ENCODE measurements around the gene MAP2K4. TPM values are rescaled to one million over a fixed set of nuclear protein-coding genes. Genes with fewer than 3 reads are reported as not detected.

The MAP2K4 gene
- total RNA-seq, 4 donors from 2014 or later = 28.0 to 36.7 (median 32.8) TPM

- no peak for DNase-seq (ENCODE audit: low spot score in 2 of 2)
- WGBS, 2 donors = 45 to 55% methylated on average over 4 of the region's 4 CpGs
- TF ChIP-seq POLR2A (IDR thresholded peaks at IDR 0.05) (no peak), CTCF (IDR thresholded peaks at IDR 0.05) (no peak)
- H3K4me3 ChIP-seq (ENCODE audit: low read depth, poor library complexity, severe bottlenecking) = peak overlapping the region; percentile 8
- intact Hi-C loops (cut with DNase I; ENCODE audit: low total_unique reads) = no loop called here
These were observed 22.8 kb upstream of the MAP2K4 start for GRCh38 chr17:11997972-11998233.

- intact Hi-C loops (cut with DNase I; ENCODE audit: low total_unique reads) = no loop called here
- WGBS, 2 donors = 89 to 92% methylated on average over 5 of the region's 5 CpGs
- no peak for DNase-seq (ENCODE audit: low spot score in 2 of 2)
- TF ChIP-seq POLR2A (IDR thresholded peaks at IDR 0.05) = no peak
- TF ChIP-seq CTCF (IDR thresholded peaks at IDR 0.05) = no peak
- no peak overlapping the region for H3K4me3 ChIP-seq (ENCODE audit: low read depth, poor library complexity, severe bottlenecking)
These were observed 21.0 kb upstream of the MAP2K4 start for GRCh38 chr17:11999696-12000095.

- 87 to 88% methylated on average over 5 of the region's 5 CpGs for WGBS, 2 donors
- no peak for DNase-seq (ENCODE audit: low spot score in 2 of 2)
- intact Hi-C loops (cut with DNase I; ENCODE audit: low total_unique reads) = no loop called here
- TF ChIP-seq CTCF (IDR thresholded peaks at IDR 0.05) (no peak), POLR2A (IDR thresholded peaks at IDR 0.05) (no peak)
- H3K4me3 ChIP-seq (ENCODE audit: low read depth, poor library complexity, severe bottlenecking) = no peak overlapping the region
These were observed 13.2 kb upstream of the MAP2K4 start for GRCh38 chr17:12007466-12007865.

GRCh38 chr17:12021623-12022140, 1.0 kb downstream of the MAP2K4 start:
- TF ChIP-seq POLR2A (IDR thresholded peaks at IDR 0.05) (no peak), CTCF (IDR thresholded peaks at IDR 0.05) (no peak)
- peak overlapping the region; percentile 83 for H3K4me3 ChIP-seq (ENCODE audit: low read depth, poor library complexity, severe bottlenecking)
- 2 to 4% methylated on average over 3 of the region's 3 CpGs for WGBS, 2 donors
- intact Hi-C loops (cut with DNase I; ENCODE audit: low total_unique reads) = no loop called here
- DNase-seq (ENCODE audit: low spot score in 2 of 2) = no peak

GRCh38 chr17:12022310-12022709, 1.6 kb downstream of the MAP2K4 start:
- 64 to 69% methylated on average over 2 of the region's 2 CpGs for WGBS, 2 donors
- TF ChIP-seq POLR2A (IDR thresholded peaks at IDR 0.05) = no peak
- no peak for TF ChIP-seq CTCF (IDR thresholded peaks at IDR 0.05)
- intact Hi-C loops (cut with DNase I; ENCODE audit: low total_unique reads) = no loop called here

GRCh38 chr17:12024327-12024726, 3.6 kb downstream of the MAP2K4 start:
- WGBS, 2 donors = 19 to 23% methylated on average over 1 of the region's 1 CpG
- TF ChIP-seq POLR2A (IDR thresholded peaks at IDR 0.05) = no peak
- no peak for TF ChIP-seq CTCF (IDR thresholded peaks at IDR 0.05)

More at GRCh38 chr17:12022310-12022709, 1.6 kb downstream of the MAP2K4 start:
- no peak overlapping the region for H3K4me3 ChIP-seq (ENCODE audit: low read depth, poor library complexity, severe bottlenecking)
- no peak for DNase-seq (ENCODE audit: low spot score in 2 of 2)

More at GRCh38 chr17:12024327-12024726, 3.6 kb downstream of the MAP2K4 start:
- no peak overlapping the region for H3K4me3 ChIP-seq (ENCODE audit: low read depth, poor library complexity, severe bottlenecking)
- intact Hi-C loops (cut with DNase I; ENCODE audit: low total_unique reads) = no loop called here
- DNase-seq (ENCODE audit: low spot score in 2 of 2) = no peak

Data from lower leg skin (tissue), 4 donors.